Measurements from ENCODE around the gene GAB2.

GAB2 gene

DNA sequence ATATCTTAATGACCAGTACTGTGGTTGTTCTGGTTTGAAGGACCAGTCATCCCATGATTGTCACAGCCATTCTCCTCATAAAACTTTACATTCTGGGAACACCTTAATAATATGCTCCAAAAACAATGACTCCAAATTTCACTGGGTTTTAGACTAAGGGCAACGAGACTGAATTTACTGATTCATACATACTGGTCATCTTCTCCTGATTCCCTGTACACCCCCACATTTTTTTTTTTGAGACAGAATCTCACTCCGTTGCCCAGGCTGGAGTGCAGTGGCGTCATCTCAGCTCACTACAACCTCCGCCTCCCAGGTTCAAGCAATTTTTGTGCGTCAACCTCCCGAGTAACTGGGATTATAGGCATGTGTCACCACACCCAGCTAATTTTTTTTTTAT is 78.9 kb downstream of the GAB2 start:
- DNase-seq: no peak

GRCh38 chr11:78338138-78338537 is 79.5 kb downstream of the GAB2 start:
- DNase-seq: no peak

- DNase-seq: no peak
These were observed 80.1 kb downstream of the GAB2 start for GRCh38 chr11:78337554-78337924.

DNA sequence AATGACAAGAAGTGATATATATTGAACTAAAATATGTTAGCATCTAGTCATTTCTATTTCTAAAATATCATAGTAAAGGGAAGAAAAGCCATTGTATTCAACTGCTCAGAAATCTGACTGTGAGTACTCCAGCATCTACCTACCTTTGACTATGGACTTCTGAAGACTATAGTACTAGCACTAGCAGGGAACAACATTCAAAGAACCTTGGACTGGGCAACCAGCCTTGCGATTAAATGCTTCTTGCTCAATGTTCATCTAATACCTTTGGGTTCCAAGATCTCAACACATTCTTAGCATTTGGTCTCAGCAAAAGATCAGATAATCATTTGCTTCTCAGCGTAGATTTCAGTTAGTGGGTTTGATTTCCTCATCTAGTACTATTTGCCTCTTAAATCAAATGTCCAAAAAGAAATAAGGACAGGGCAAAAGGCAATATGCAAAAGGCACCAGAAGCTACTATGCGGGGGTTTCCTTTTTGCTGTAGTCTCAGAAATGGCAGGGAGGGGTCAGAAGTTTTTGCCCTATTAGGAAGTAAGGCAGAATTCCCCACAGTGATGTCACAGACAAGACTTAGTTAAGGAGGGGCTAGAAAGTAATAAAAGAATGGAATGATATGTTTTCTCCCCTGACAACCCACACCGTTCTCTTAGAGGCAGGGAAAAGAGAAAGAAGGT is 80.6 kb downstream of the GAB2 start:
- no peak for DNase-seq

- no peak for DNase-seq
These were observed 83.5 kb downstream of the GAB2 start for GRCh38 chr11:78334109-78334508.

GRCh38 chr11:78332872-78333271 is 84.7 kb downstream of the GAB2 start:
- no peak for DNase-seq

DNA sequence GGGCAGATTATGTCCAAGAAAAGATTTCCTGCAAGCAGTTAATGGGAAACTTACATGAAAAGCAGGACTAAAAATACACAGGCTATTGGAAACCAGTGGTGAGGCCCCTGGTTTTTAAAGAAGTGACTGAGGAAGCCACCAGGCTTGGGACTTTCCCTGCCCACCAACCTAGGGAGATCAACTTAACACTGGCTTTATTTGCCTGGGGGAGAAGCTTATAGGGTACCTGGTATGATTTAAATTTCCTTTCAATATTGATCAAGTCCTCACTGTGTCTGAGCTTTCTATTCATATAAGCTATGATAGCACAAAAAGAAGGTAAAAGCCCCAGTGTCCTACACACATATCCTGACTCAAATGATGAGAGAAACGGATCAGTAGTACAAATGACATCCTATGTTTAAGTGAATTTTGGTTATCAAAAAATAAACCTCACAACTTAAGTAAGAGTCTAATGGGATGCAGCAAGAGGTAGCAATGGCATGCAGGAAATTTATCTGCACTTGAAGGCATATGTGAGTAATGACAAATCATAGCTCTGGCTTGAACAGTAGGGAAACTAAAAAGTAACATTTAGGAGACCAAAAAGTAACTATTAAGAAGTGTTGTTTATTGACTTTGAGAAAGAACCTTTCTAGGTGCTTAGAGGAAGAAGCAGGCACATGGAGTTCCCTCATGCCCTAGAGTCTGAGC is 85.3 kb downstream of the GAB2 start:
- DNase-seq: no peak

GRCh38 chr11:78331711-78332110 is 85.9 kb downstream of the GAB2 start:
- no peak for DNase-seq

- DNase-seq: no peak
These were observed 87.3 kb downstream of the GAB2 start for GRCh38 chr11:78330361-78330760.

DNA sequence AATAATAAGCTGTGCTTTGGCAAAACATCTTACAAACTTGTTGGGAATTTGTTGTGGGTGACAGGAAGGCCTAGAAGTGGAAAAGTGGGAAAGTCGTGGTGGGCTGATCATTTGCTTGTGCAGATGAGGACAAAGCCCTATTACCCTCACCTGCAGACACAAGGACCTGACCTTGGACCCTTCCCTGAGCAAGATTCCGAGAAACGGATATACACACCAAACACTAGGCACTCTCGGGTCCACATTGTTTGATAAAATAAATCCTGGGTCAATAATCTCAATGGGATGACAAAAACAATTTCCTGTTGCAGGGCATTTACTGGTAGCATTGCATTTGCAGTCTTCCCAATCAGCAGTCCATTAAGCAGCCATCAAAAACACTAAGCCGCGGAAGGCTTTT is 89.7 kb downstream of the GAB2 start:
- no peak for DNase-seq

DNA sequence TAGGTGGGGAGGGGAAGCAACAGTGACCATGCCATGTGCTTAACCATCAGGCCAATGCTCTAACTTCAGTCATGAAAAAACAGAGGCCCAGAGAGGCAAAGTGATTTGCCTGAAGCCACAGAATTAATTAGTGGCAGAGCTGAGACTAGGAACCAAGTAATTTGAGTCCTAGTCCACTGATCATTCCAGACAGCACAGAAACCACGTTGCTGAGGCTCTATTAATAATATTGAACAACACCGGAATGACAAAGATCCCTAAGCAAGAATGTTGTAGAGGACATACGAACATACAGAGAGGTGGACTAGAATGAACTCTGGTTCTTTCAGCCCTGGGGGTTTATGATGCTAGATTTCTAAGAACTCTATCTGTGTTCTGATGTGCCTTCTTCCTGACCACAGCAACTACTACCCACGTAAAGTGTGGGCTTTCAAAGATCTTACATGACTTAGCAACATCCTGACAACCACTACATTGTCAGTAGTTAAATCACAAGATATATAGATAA is 92.3 kb downstream of the GAB2 start:
- no peak for DNase-seq

DNA sequence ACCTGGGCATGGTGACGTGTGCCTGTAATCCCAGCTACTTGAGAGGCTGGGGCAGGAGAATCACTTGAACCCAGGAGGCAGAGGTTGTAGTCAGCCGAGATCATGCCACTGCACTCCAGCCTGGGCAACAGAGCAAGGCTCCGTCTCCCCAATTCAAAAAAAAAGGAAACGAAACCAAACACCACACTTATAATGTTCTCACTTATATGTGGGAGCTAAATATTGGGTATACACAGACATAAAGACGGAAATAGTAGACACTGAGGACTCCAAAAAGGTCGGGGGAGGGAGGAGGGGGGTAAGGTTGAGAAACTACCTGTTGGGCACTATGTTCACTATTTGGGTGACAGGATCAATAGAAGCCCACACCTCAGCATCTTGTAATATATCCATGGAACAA is 94.3 kb downstream of the GAB2 start:
- DNase-seq: no peak

GRCh38 chr11:78319453-78319955 is 98.1 kb downstream of the GAB2 start:
- no peak for DNase-seq

DNA sequence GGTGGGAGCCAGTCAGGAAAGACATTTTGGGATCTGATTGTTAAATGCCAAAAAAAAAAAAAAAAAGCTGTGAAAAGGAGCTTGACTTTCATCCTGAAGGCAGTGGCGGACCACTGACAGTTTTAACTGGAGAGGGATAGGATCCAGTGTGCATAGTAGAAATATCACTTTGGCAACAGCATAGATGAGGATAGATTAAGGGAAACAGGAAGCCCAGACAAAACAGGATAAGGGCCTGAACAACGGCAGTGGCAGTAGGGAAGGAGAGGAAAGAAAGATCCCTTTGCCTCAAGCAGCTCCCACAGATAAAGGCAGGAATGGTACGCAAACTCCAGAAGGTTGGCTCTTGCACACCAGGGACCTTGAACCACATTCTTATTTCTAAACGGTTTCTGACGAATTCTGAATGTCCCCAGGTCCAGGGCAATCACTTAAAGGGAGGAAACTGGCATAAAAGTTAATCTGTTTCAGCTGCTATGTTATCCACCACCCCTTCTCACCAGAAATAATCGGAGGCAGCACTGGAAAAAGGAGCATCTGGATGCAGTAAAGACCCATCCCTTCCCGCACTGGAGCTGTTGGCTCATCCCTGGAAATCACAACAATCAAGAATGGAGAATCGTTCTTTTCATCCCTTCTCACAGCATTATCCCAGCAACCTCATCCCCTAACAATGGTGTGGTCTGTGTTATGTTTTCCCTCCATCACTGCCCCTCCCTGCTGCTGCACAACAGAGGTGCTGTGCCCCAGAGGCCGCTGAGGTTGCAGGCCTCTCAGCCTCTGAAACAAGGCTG is 99.1 kb downstream of the GAB2 start:
- no peak for DNase-seq

DNA sequence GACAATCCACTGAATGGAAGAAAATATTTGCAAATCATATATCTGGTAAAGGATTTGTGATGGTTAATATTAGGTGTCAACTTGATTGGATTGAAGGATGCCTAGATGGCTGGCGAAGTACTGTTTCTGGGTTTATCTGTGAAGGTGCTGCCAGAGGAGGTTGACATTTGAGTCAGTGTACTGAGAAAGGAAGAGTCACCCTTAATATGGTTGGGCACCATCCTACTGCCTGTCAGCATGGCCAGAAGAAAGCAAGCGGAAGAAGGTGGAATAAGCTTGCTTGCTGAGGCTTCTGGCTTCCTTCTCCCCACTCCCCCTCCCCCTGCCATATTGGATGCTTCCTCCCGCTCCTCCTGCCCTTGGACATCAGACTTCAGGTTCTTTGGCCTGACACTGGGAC is 101.9 kb downstream of the GAB2 start:
- no peak for DNase-seq

- no peak for DNase-seq
These were observed 102.9 kb downstream of the GAB2 start for GRCh38 chr11:78314762-78315161.

GRCh38 chr11:78313898-78314297 is 103.7 kb downstream of the GAB2 start:
- no peak for DNase-seq

DNA sequence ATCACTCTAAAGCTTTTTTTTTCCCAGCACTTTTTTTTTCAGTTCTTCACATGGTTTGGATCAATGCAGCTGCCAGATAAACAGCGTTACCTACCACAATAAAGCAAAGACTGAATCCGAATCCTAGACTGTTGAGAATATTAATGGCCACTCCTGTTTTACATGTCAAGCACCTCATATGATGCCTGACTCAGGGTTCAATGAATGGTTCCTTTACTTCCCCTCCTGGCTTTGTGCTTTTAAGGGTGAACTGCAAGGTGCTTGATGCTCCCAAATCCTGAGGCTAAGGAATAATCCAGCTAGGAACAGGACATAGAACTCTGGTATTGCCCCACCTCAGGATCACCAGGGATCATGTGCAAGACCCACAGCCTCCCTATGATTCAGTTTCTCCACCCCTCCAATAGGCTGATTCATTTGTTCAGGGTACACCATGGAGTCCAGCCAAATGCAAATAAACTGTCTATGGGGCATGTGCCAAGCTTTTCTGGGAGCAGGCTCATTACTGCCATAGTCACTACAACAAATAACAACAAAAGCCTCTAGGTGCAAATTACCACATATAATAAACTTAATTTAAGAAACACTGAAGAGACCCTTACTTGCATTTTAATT is 104.3 kb downstream of the GAB2 start:
- no peak for DNase-seq

DNA sequence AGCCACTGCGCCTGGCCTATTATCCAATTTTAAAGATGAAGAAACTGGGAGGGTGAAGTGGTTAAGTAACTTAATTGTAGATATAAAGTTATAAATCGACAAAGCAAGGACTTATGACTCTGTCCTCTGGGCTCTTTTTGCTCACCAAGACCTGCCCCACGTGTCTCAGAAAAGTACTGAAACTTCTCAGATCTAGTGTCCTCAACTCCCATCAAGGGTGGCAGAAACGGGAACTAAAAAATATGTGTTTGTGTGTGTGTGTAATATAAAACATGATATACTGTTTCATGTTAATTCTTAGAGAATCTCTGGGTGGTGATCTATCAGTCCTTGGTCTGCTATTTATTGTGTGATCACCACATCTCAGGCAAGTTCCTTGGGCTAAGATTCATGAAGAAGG is 104.9 kb downstream of the GAB2 start:
- DNase-seq: no peak

DNA sequence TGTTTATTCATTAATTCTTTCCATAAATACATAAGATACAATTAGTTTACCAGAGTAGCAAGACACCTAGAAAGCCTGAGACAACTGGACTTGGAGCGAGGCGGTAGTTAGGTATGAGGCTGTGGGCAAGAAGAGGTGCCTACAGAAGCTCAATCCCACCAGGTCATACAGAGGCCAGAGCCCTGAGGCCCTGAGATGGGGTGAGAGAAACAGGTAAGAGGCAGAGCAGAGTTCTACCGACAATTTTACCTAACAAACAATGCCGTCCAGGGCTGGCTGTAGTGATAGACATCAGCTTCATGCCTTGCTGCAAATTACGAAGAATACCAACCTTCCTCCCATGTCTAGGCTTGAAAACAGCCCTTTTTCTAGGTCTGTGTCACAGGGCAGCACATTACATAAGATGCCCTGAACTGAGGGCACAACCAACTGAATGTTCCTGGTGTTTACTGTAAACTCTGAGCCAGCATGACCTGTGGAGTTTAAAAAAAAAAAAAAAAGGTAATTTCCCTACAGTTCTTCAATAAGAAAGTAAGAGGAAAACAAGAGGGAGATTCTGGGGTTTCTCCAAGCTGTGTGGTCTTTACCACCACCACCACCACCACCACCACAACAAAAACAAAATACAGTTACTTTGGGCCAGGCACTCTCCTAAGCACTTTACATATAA is 105.8 kb downstream of the GAB2 start:
- DNase-seq: no peak

DNA sequence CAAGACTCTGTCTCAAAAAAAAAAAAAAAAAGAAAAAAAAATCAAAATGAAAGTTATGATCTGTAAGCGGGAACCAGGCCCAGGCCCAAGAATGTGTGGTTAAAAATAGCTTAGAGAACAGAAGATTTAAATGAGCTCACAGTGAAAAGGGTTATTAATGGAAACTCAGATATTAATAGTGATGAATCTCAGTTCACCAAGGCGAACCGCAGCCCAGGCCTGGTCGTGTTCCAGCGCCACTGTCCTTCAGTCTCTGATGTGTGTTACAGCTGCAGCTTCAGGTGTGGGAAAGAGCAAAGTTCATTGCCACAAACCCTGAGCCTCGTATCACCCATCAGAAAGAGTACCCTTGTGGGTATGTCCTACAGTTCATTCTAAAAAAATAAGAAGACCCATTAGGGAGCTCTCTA is 107.1 kb downstream of the GAB2 start:
- no peak for DNase-seq

DNA sequence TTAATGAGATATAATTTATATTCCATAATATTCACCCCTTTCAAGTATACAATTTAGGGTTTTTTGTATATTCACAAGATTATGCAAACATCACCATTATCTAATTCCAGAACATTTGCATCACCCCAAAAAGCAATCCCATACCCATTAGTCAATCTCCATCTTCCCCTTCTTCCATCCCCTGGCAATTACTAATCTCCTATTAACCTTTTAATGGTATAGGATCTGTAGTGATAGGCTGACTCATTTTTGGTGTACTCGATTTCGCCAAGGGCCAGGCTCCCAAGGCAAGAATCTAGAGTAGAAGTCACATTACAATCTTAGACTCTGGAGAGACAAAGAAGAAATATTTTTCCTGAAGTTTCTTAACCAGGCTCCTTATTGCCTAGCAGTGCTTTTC is 113.4 kb downstream of the GAB2 start:
- no peak for DNase-seq
